Measurements from ENCODE around the gene GBA3.

DNA sequence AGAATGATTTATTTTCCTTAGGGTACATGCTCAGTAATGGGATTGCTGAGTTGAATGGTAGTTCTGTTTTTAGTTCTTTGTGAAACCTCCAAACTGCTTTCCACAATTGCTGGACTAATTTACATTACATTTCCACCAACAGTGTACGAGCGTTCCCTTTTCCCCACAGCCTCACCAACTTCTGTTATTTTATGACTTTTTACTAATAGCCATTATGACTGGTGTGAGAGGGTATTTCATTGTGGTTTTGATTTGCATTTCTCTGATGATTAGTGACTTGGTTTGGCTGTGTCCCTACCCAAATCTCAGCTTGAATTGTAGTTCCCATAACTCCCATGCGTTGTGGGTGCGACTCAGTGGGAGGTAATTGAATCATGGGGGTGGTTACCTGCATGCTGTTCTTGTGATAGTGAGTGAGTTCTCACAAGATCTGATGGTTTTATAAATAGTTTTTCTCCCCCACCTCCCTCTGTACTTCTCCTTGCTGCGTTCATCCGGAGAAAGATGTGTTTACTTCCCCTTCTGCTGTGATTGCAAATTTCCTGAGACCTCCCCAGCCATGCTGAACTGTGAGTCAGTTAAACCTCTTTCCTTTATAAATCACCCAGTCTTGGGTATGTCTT lies 95.1 kb downstream of the GBA3 start:
- TF ChIP-seq, protein P1, sequence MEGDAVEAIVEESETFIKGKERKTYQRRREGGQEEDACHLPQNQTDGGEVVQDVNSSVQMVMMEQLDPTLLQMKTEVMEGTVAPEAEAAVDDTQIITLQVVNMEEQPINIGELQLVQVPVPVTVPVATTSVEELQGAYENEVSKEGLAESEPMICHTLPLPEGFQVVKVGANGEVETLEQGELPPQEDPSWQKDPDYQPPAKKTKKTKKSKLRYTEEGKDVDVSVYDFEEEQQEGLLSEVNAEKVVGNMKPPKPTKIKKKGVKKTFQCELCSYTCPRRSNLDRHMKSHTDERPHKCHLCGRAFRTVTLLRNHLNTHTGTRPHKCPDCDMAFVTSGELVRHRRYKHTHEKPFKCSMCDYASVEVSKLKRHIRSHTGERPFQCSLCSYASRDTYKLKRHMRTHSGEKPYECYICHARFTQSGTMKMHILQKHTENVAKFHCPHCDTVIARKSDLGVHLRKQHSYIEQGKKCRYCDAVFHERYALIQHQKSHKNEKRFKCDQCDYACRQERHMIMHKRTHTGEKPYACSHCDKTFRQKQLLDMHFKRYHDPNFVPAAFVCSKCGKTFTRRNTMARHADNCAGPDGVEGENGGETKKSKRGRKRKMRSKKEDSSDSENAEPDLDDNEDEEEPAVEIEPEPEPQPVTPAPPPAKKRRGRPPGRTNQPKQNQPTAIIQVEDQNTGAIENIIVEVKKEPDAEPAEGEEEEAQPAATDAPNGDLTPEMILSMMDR (IDR thresholded peaks at IDR 0.05) = no peak
- no peak for TF ChIP-seq POLR2A (IDR thresholded peaks at IDR 0.05)

All from thyroid gland (tissue), 4 donors.